MM.1S (cell line): ENCODE results near the gene ETV3.

ENCODE experiments used
- DNase-seq: peaks from one replicate; pipeline ENCODE4 v3.0.0-alpha.2; 2015
- H2AFZ ChIP-seq: fragments of 300-600 bp; sonication (generic); 2 replicates; pipeline ENCODE4 v1.6.0; 2016; ENCODE audit warnings: antibody characterized with exemption, low read length
- H3F3A ChIP-seq: fragments of 300-600 bp; sonication (generic); 2 replicates; pipeline ENCODE4 v1.6.1; 2016; ENCODE audit warnings: mild to moderate bottlenecking, antibody characterized with exemption, low read length, moderate library complexity, mixed read lengths; ENCODE audit not compliant: insufficient read depth
- H3K27ac ChIP-seq: fragments of 300-600 bp; sonication (generic); 2 replicates; pipeline ENCODE4 v1.5.1; 2016; ENCODE audit warnings: mild to moderate bottlenecking, low read length
- H3K27me3 ChIP-seq: fragments of 300-600 bp; sonication (generic); replicated peaks from 2 replicates; pipeline ENCODE4 v1.6.0; 2016; ENCODE audit warnings: low read length; ENCODE audit not compliant: insufficient read depth
- H3K36me3 ChIP-seq: fragments of 300-600 bp; sonication (generic); replicated peaks from 2 replicates; pipeline ENCODE4 v1.6.1; 2016; ENCODE audit warnings: mild to moderate bottlenecking, low read length, mixed read lengths; ENCODE audit not compliant: insufficient read depth
- H3K4me1 ChIP-seq: fragments of 300-600 bp; sonication (generic); 2 replicates; pipeline ENCODE4 v1.6.1; 2016; ENCODE audit warnings: low read length, mixed read lengths
- H3K4me2 ChIP-seq: fragments of 300-600 bp; sonication (generic); 2 replicates; pipeline ENCODE4 v1.6.0; 2016; ENCODE audit warnings: low read depth, low read length
- H3K4me3 ChIP-seq: fragments of 300-600 bp; sonication (generic); 2 replicates; pipeline ENCODE4 v1.5.1; 2016; ENCODE audit warnings: low read length, mixed read lengths
- H3K79me2 ChIP-seq: fragments of 300-600 bp; sonication (generic); 2 replicates; pipeline ENCODE4 v1.6.1; 2016; ENCODE audit warnings: mixed run types, low read length, mixed read lengths
- H3K9ac ChIP-seq: fragments of 300-600 bp; sonication (generic); 2 replicates; pipeline ENCODE4 v1.6.1; 2016; ENCODE audit warnings: low read length, mixed read lengths
- H3K9me2 ChIP-seq: fragments of 300-600 bp; sonication (generic); replicated peaks from 2 replicates; pipeline ENCODE4 v1.6.1; 2016; ENCODE audit warnings: mild to moderate bottlenecking, low read length, mixed read lengths; ENCODE audit not compliant: insufficient read depth
- H3K9me3 ChIP-seq: fragments of 300-600 bp; sonication (generic); replicated peaks from 2 replicates; pipeline ENCODE4 v1.6.1; 2016; ENCODE audit warnings: mild to moderate bottlenecking, low read length, mixed read lengths; ENCODE audit not compliant: insufficient read depth
- H4K20me1 ChIP-seq: fragments of 300-600 bp; sonication (generic); 2 replicates; pipeline ENCODE4 v1.6.1; 2016; ENCODE audit warnings: mild to moderate bottlenecking, low read length, moderate library complexity, mixed read lengths; ENCODE audit not compliant: insufficient read depth
- CTCF ChIP-seq: fragments of 300-600 bp; sonication (generic); IDR thresholded peaks from 2 replicates; pipeline ENCODE4 v1.5.1; 2016; ENCODE audit warnings: antibody characterized with exemption, low read length, mixed read lengths
- EZH2 ChIP-seq: fragments of 300-600 bp; sonication (generic); optimal IDR thresholded peaks from 2 replicates; pipeline ENCODE3; 2017; ENCODE audit warnings: low read depth, mild to moderate bottlenecking, antibody characterized with exemption, low read length, mixed read lengths
- EZH2phosphoT487 ChIP-seq: fragments of 300-600 bp; sonication (generic); IDR thresholded peaks from 2 replicates; pipeline ENCODE4 v1.6.1; 2018; ENCODE audit warnings: antibody characterized with exemption, low read length

Gene ETV3

GRCh38 chr1:157110003-157110402 is 28.2 kb downstream of the ETV3 start:
- Histone ChIP-seq H3K27me3 (peaks cover 19% of the 10 kb centered on the region), H3K4me2 (no peak overlapping the region), H3K9ac (no peak overlapping the region), H3K9me2 (no peaks in the 10 kb centered on the region), H3K27ac (no peak overlapping the region), H2AFZ (no peak overlapping the region), H3K79me2 (no peaks in the 10 kb centered on the region), H3K4me3 (no peak overlapping the region), H3K4me1 (peaks cover 11% of the 10 kb centered on the region), H3F3A (no peaks in the 10 kb centered on the region), H4K20me1 (no peaks in the 10 kb centered on the region), H3K36me3 (no peaks in the 10 kb centered on the region), H3K9me3 (no peaks in the 10 kb centered on the region)
- no peak for DNase-seq
- TF ChIP-seq EZH2 (no peak), EZH2phosphoT487 (no peak), CTCF (no peak)

- peak; percentile 4 for DNase-seq
- Histone ChIP-seq H3K27me3 (peaks cover 19% of the 10 kb centered on the region), H2AFZ (no peak overlapping the region), H3K27ac (no peak overlapping the region), H3K79me2 (no peaks in the 10 kb centered on the region), H3K4me3 (no peak overlapping the region), H3K4me1 (peaks cover 11% of the 10 kb centered on the region), H3K9me2 (no peaks in the 10 kb centered on the region), H3K9me3 (no peaks in the 10 kb centered on the region), H3K9ac (no peak overlapping the region), H3K4me2 (no peak overlapping the region), H3K36me3 (no peaks in the 10 kb centered on the region), H4K20me1 (no peaks in the 10 kb centered on the region), H3F3A (no peaks in the 10 kb centered on the region)
- TF ChIP-seq EZH2 (no peak), CTCF (no peak), EZH2phosphoT487 (no peak)
Measured at GRCh38 chr1:157108448-157108847, 29.7 kb downstream of the ETV3 start.

- Histone ChIP-seq H3K4me2 (no peak overlapping the region), H3K27me3 (peaks cover 16% of the 10 kb centered on the region), H3K9me2 (no peaks in the 10 kb centered on the region), H4K20me1 (no peaks in the 10 kb centered on the region), H3K79me2 (no peaks in the 10 kb centered on the region), H3K36me3 (no peaks in the 10 kb centered on the region), H3F3A (no peaks in the 10 kb centered on the region), H2AFZ (no peak overlapping the region), H3K9ac (no peak overlapping the region), H3K4me1 (peaks cover 11% of the 10 kb centered on the region), H3K9me3 (no peaks in the 10 kb centered on the region), H3K27ac (no peak overlapping the region), H3K4me3 (no peak overlapping the region)
- no peak for DNase-seq
- TF ChIP-seq CTCF: no peak
- TF ChIP-seq EZH2phosphoT487: no peak
- no peak for TF ChIP-seq EZH2
Measured at GRCh38 chr1:157107702-157108101, 30.5 kb downstream of the ETV3 start.

- Histone ChIP-seq H2AFZ (peak overlapping the region; percentile 52; the same call in 1 of the 2 replicates), H3K4me2 (peak overlapping the region; percentile 10; the same call in 1 of the 2 replicates), H3K79me2 (no peaks in the 10 kb centered on the region)
Measured at GRCh38 chr1:157106813-157107189, 31.4 kb downstream of the ETV3 start.

More at GRCh38 chr1:157106813-157107189, 31.4 kb downstream of the ETV3 start:
- no peak overlapping the region for H3K27ac ChIP-seq
- H3K9me3 ChIP-seq: no peaks in the 10 kb centered on the region
- H3K27me3 ChIP-seq: peaks cover 7% of the 10 kb centered on the region
- no peaks in the 10 kb centered on the region for H3K9me2 ChIP-seq
- H3F3A ChIP-seq: no peaks in the 10 kb centered on the region
- no peaks in the 10 kb centered on the region for H4K20me1 ChIP-seq
- H3K36me3 ChIP-seq: no peaks in the 10 kb centered on the region
- TF ChIP-seq EZH2phosphoT487: no peak
- no peak for TF ChIP-seq EZH2
- TF ChIP-seq CTCF: no peak
- H3K4me1 ChIP-seq: peaks cover 11% of the 10 kb centered on the region
- DNase-seq: no peak
- H3K4me3 ChIP-seq: no peak overlapping the region
- no peak overlapping the region for H3K9ac ChIP-seq
